Measurements from ENCODE around the gene CCDC9B. TPM values are rescaled to one million over a fixed set of nuclear protein-coding genes. Genes with fewer than 3 reads are reported as not detected.

Gene CCDC9B
- total and polyA plus RNA-seq, 11 donors, result 38.0 to 165 (median 119) TPM

DNA sequence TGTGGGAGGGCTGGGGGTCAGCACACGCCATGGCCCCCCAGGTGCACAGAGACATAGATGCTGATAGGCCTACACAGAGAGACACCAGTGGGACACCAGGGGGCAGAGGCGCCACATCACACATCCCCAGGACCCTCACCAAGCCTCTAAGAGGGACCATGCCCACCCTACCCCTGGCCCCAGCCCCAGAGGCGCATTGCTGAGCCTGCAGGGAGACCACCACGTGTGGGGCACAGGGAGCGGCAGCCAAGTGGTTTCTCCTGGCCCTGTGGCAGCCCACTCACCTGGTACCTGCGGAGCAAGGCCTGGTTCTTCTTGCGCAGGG lies 1.2 kb downstream of the CCDC9B start:
- DNase-seq (peak in 2 of 5 donors; percentile 37 to 66), ATAC-seq (peak; percentile 3 to 21 (median 12))
- Histone ChIP-seq H3K27me3 (no peaks in the 10 kb centered on the region), H3K27ac (peak overlapping the region; percentile 94 to 100 (median 97)), H3K9me3 (no peaks in the 10 kb centered on the region), H3K4me1 (peaks cover 30 to 98% (median 86%) of the 10 kb centered on the region in 12 donors), H3K4me3 (peak overlapping the region; percentile 24 to 63 (median 50)), H3K36me3 (peaks cover 0 to 18% (median 6%) of the 10 kb centered on the region in 9 donors)
- TF ChIP-seq, protein P1, sequence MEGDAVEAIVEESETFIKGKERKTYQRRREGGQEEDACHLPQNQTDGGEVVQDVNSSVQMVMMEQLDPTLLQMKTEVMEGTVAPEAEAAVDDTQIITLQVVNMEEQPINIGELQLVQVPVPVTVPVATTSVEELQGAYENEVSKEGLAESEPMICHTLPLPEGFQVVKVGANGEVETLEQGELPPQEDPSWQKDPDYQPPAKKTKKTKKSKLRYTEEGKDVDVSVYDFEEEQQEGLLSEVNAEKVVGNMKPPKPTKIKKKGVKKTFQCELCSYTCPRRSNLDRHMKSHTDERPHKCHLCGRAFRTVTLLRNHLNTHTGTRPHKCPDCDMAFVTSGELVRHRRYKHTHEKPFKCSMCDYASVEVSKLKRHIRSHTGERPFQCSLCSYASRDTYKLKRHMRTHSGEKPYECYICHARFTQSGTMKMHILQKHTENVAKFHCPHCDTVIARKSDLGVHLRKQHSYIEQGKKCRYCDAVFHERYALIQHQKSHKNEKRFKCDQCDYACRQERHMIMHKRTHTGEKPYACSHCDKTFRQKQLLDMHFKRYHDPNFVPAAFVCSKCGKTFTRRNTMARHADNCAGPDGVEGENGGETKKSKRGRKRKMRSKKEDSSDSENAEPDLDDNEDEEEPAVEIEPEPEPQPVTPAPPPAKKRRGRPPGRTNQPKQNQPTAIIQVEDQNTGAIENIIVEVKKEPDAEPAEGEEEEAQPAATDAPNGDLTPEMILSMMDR (IDR thresholded peaks at IDR 0.05), result peak in 7 of 12 donors; percentile 13 to 44 (median 31)
- no peak for TF ChIP-seq POLR2A (IDR thresholded peaks at IDR 0.05)
- 29 to 62% (median 54%) methylated on average over 6 to 7 of the region's 7 CpGs for WGBS, 4 donors
- intact Hi-C loops (cut with DNase I), result loop anchor here in 3 of 10 donors (2.0 kb wide), 2 partner anchors 15 to 17 kb away; partner anchors contain the start of gene INAFM2 (in 1 of the 3)

DNA sequence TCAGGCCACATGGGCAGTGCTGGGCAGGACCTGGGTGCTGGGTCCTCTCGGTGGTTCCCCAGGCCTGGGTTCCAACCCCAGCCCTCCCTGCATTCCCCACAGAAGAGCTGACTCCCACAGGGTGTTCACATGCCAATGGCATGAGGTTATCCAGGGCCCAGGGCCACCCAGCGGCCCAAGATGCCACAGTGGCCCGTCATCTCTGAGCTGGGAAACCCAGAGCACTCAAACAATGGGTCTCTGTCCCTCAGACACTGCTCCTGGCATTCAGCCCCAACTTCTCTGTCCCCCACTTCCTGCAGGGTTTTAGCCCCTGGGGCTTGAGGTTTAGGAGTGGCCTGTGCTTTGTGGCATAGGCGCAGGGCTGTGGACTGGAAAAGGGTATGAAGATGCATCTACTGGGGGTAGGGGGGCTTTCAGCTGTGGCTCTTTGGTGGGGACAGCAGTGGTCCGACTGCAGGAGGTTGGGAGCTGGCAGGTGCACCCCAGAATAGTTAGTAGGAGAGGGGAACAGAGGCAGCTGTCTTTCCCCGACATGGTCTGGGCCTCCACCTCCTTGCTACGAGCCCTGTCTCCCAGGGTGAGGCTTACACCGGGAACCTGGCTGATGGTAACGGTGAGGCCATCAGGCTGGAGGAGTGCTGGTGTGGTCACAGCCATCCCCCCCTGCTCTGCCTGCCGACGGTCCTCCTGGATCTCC lies 1.7 kb downstream of the CCDC9B start:
- ATAC-seq (peak; percentile 20 to 52 (median 39)), DNase-seq (peak; percentile 58 to 79 (median 66))
- Histone ChIP-seq H3K4me1 (peaks cover 30 to 98% (median 87%) of the 10 kb centered on the region in 12 donors), H3K4me3 (peak overlapping the region; percentile 24 to 63 (median 50)), H3K36me3 (peaks cover 0 to 18% (median 6%) of the 10 kb centered on the region in 9 donors), H3K9me3 (no peaks in the 10 kb centered on the region), H3K27ac (peak overlapping the region; percentile 94 to 100 (median 97)), H3K27me3 (no peaks in the 10 kb centered on the region)
- WGBS, 4 donors, result 37 to 51% (median 48%) methylated on average over 7 to 11 of the region's 11 CpGs
- TF ChIP-seq POLR2A (IDR thresholded peaks at IDR 0.05), result no peak
- TF ChIP-seq, protein P1 (IDR thresholded peaks at IDR 0.05), result no peak
- intact Hi-C loops (cut with DNase I), result loop anchor here in 3 of 10 donors (2.0 kb wide), 2 partner anchors 14 to 16 kb away; partner anchors contain the start of gene INAFM2 (in 1 of the 3)

DNA sequence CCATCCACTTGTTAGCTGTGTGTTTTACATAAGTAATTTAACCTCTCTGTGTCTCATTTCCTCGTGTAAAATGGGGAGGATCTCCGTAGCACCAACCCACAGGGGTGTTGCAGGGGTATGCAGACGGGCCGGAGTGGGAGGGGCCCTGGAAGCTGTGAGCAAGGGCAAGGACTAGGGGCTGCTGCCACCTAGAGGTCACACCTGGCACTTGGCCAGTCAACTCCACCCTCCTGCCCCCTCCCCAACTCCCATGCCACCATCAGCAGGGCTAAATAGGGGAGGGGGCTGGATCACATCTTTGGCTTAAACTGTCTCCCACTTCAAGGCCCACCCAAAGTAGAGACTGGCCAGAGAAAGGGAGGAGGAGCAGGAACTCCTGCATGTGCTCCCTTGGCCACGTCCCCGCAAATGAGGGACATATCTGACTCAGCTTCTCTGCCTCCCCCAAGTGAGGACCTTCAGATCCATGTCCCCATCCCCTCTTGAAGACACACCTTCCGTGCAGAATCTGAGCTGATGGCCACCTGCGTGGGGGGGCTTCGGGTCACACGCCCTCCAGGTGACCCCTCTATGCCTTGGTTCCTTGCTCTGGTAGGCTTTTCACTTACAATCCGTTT lies 2.6 kb downstream of the CCDC9B start:
- no peaks in the 10 kb centered on the region for H3K27me3 ChIP-seq
- H3K9me3 ChIP-seq, result no peaks in the 10 kb centered on the region
- peaks cover 30 to 98% (median 90%) of the 10 kb centered on the region in 12 donors for H3K4me1 ChIP-seq
- TF ChIP-seq POLR2A (IDR thresholded peaks at IDR 0.05), result no peak
- TF ChIP-seq, protein P1 (IDR thresholded peaks at IDR 0.05), result peak; percentile 57 to 87 (median 75)
- 26 to 32% (median 28%) methylated on average over 11 of the region's 11 CpGs for WGBS, 4 donors
- DNase-seq (peak; percentile 82 to 89 (median 85)), ATAC-seq (peak; percentile 13 to 28 (median 22))
- peak overlapping the region in 9 of 12 donors; percentile 1 to 57 (median 49) for H3K4me3 ChIP-seq
- peaks cover 0 to 18% (median 6%) of the 10 kb centered on the region in 9 donors for H3K36me3 ChIP-seq
- peak overlapping the region in 11 of 12 donors; percentile 94 to 100 (median 97) for H3K27ac ChIP-seq
- intact Hi-C loops (cut with DNase I), result loop anchor here in 3 of 10 donors (2.0 kb wide), 2 partner anchors 13 to 15 kb away; partner anchors contain the start of gene INAFM2 (in 1 of the 3)

DNA sequence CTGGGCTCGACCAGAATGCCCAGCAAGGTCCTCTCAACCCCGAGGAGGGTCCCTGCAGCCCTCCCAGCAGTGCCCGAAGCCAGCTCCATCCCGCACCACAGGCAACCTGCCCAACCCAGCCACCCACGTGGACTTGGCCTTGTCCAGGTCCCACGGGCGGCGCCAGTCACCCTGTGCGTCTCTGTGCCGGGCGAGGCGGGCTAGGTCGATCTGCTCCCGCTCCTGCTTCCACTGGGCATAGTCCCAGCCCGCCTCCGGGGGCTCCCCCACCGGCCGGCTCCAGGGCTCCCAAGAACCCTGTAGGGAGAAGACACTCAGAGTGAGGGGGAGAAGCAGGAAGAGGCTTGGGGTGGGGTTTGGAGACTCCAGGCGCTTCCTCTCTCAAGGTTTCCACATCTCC lies 3.1 kb downstream of the CCDC9B start:
- 32 to 55% (median 45%) methylated on average over 14 to 19 of the region's 19 CpGs for WGBS, 4 donors
- DNase-seq (peak in 2 of 5 donors; percentile 45 to 67), ATAC-seq (no peak)
- intact Hi-C loops (cut with DNase I), result no loop called here
- Histone ChIP-seq H3K27ac (peak overlapping the region in 11 of 12 donors; percentile 46 to 100 (median 97)), H3K4me3 (peak overlapping the region in 7 of 12 donors; percentile 1 to 57 (median 17)), H3K4me1 (peaks cover 26 to 98% (median 86%) of the 10 kb centered on the region in 12 donors), H3K9me3 (no peaks in the 10 kb centered on the region), H3K27me3 (no peaks in the 10 kb centered on the region), H3K36me3 (peaks cover 0 to 18% (median 6%) of the 10 kb centered on the region in 9 donors)
- no peak for TF ChIP-seq POLR2A (IDR thresholded peaks at IDR 0.05)
- TF ChIP-seq, protein P1 (IDR thresholded peaks at IDR 0.05), result no peak
